ENCODE data around the gene PPP1R26.
A peak's percentile ranks its signal among the peaks of the same experiment; 100 is the strongest.

Gene PPP1R26

DNA sequence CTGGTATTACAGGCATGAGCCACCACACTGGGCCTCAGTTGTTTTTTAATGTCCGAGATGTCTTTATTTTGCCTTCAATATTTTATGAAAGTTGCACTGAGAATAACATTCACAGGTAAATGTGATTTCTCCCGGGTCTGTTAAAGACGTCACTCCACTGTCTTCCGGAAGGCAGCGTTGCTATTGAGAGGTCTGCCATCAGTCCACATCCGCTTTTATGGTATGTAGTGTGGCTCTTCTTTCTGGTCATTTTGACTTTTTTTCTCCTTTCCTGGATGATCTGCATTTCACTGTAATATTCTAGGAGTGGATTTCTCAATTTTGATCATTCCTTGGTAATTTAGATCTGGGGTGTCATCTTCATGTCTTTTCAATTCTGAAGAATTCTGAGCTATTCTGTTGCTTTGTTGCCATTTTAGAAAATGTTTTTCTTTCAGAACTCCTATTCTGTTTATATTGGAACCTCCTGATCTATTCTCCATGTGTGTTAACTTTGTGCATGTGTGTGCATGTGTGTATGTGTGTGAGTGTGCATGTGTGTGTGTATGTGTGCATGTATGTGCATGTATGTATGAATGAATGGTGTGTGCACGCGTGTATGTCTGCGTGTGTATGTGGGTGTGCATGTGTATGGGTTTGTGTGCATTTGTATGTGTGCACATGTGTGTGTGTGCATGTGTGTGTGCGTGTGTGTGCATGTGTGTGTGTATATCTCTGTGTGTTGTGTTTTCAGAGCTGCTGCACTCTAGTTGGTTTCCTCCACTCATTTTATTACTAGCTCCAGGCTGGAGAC, 39.8 kb downstream of the PPP1R26 start:
- Histone ChIP-seq H3K9ac (ENCODE audit: low read length) (no peak overlapping the region), H3K9me3 (ENCODE audit: insufficient read depth, low read depth, low read length) (peaks cover 4% of the 10 kb centered on the region), H2BK120ac (ENCODE audit: insufficient read depth, low read length, poor library complexity) (no peak overlapping the region), H3K23ac (ENCODE audit: low read length) (peak overlapping the region; percentile 17), H3K4me1 (ENCODE audit: control insufficient read depth in 1 of 2, insufficient read depth in 2 of 2, low read length in 2 of 2) (peaks cover 12 to 14% of the 10 kb centered on the region in 2 experiments), H2BK12ac (ENCODE audit: low read length) (no peak overlapping the region), H3K4ac (ENCODE audit: low read depth, low read length) (no peak overlapping the region), H4K91ac (ENCODE audit: low read depth, low read length) (no peak overlapping the region), H3K14ac (ENCODE audit: low read length) (no peak overlapping the region), H4K12ac (ENCODE audit: low read depth, low read length) (no peak overlapping the region), H3K27me3 (ENCODE audit: insufficient read depth, low read length) (no peaks in the 10 kb centered on the region), H2AK5ac (ENCODE audit: low read length) (no peak overlapping the region), H3K27ac (ENCODE audit: low read depth, low read length) (no peak overlapping the region), H3K4me3 (ENCODE audit: low read depth, low read length) (no peak overlapping the region), H3K36me3 (ENCODE audit: control insufficient read depth in 1 of 2, insufficient read depth in 2 of 2, low read length in 2 of 2) (no peaks in the 10 kb centered on the region), H2BK5ac (ENCODE audit: low read depth, low read length, poor library complexity) (no peak overlapping the region), H3K18ac (ENCODE audit: low read length) (no peak overlapping the region), H4K8ac (ENCODE audit: low read depth, low read length) (no peak overlapping the region), H2AFZ (ENCODE audit: insufficient read depth, low read length, poor library complexity) (no peak overlapping the region), H3K79me1 (ENCODE audit: low read length) (no peaks in the 10 kb centered on the region), H3K4me2 (ENCODE audit: low read length) (no peak overlapping the region), H3K79me2 (ENCODE audit: control insufficient read depth, insufficient read depth, low read length, poor library complexity) (no peaks in the 10 kb centered on the region)
- WGBS (ENCODE audit: extremely low coverage, insufficient coverage, insufficient read length): no CpG with 5 or more reads among the region's 10 CpGs
- no peak for DNase-seq

DNA sequence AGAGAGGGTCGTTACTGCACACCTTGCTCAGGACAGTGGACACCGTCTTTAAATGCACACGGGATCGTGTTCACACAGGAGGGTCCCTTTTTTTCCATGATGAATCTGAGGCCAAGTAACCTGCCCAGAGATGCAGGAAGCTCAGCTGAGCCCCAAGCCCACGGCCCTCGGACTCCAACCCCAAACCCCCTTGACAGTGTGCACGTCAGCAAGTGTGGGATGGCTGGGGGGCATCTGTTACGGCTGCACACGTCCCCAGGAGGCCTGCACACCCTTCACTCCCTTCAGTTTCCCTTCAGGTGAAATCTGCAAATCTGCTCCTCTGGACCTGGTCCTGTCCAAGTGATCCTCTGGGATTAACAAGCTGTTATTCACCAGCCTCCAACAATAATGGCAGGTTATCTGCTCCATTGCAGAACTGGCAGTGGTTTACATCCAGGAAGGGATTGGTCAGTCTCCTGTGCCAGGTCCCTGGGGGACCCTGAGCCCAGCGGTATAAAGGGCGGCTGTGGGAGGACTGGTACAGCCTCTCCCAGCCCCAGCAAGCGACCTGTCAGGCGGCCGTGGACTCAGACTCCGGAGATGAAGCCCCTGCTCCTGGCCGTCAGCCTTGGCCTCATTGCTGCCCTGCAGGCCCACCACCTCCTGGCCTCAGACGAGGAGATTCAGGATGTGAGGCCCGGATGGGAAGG, 41.5 kb downstream of the PPP1R26 start, which contains the start of gene LCN1:
LCN1 (plus strand) TSS at position 525 of the 692 bp plus-strand sequence; CDS start at position 583, 58 bp downstream.
- WGBS (ENCODE audit: extremely low coverage, insufficient coverage, insufficient read length): no CpG with 5 or more reads among the region's 18 CpGs
- Histone ChIP-seq H3K23ac (ENCODE audit: low read length) (no peak within 1 kb of the TSS), H3K4me2 (ENCODE audit: low read length) (no peak within 1 kb of the TSS), H2BK5ac (ENCODE audit: low read depth, low read length, poor library complexity) (no peak within 1 kb of the TSS), H3K36me3 (ENCODE audit: control insufficient read depth in 1 of 2, insufficient read depth in 2 of 2, low read length in 2 of 2) (no peaks in the 10 kb centered on the region), H2BK120ac (ENCODE audit: insufficient read depth, low read length, poor library complexity) (no peak within 1 kb of the TSS), H4K91ac (ENCODE audit: low read depth, low read length) (no peak within 1 kb of the TSS), H3K18ac (ENCODE audit: low read length) (no peak within 1 kb of the TSS), H2BK12ac (ENCODE audit: low read length) (no peak within 1 kb of the TSS), H3K4me3 (ENCODE audit: low read depth, low read length) (no peak within 1 kb of the TSS), H3K27me3 (ENCODE audit: insufficient read depth, low read length) (no peaks in the 10 kb centered on the region), H2AK5ac (ENCODE audit: low read length) (no peak within 1 kb of the TSS), H3K27ac (ENCODE audit: low read depth, low read length) (no peak within 1 kb of the TSS), H3K4me1 (ENCODE audit: control insufficient read depth in 1 of 2, insufficient read depth in 2 of 2, low read length in 2 of 2) (peaks cover 12 to 14% of the 10 kb centered on the region in 2 experiments), H3K79me1 (ENCODE audit: low read length) (no peaks in the 10 kb centered on the region), H4K12ac (ENCODE audit: low read depth, low read length) (no peak within 1 kb of the TSS), H4K8ac (ENCODE audit: low read depth, low read length) (no peak within 1 kb of the TSS), H3K79me2 (ENCODE audit: control insufficient read depth, insufficient read depth, low read length, poor library complexity) (no peaks in the 10 kb centered on the region), H3K9me3 (ENCODE audit: insufficient read depth, low read depth, low read length) (peaks cover 2% of the 10 kb centered on the region), H2AFZ (ENCODE audit: insufficient read depth, low read length, poor library complexity) (no peak within 1 kb of the TSS), H3K4ac (ENCODE audit: low read depth, low read length) (no peak within 1 kb of the TSS), H3K14ac (ENCODE audit: low read length) (no peak within 1 kb of the TSS), H3K9ac (ENCODE audit: low read length) (no peak within 1 kb of the TSS)
- no peak for DNase-seq

DNA sequence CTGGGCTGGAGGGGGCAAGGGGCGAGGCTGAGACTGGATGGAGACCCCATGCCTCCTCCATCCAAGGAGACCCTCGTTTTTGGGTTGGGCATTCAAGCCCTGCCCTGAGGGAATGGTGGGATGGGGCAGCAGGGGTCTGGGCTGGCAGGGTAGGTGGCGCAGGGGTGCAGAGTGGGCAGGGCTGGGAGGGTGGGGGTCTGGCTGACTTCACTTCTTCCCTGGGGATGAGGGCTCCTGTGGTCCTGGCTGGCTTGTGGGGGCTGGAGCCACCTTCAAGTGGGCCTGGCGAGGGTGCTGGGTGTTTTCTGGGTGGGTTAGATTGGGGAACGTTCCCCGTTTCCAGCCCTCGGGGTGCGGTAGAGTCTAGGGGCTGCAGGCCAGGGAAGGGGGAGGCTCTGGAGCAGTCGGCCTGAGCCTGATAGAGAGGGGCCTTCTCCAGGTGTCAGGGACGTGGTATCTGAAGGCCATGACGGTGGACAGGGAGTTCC, 42.1 kb downstream of the PPP1R26 start:
- no peak overlapping the region for H3K18ac ChIP-seq (ENCODE audit: low read length)
- H2BK5ac ChIP-seq (ENCODE audit: low read depth, low read length, poor library complexity): no peak overlapping the region
- H3K79me1 ChIP-seq (ENCODE audit: low read length): no peaks in the 10 kb centered on the region
- H3K36me3 ChIP-seq (ENCODE audit: control insufficient read depth in 1 of 2, insufficient read depth in 2 of 2, low read length in 2 of 2): no peaks in the 10 kb centered on the region
- H3K4me2 ChIP-seq (ENCODE audit: low read length): no peak overlapping the region
- no peaks in the 10 kb centered on the region for H3K79me2 ChIP-seq (ENCODE audit: control insufficient read depth, insufficient read depth, low read length, poor library complexity)
- H3K9me3 ChIP-seq (ENCODE audit: insufficient read depth, low read depth, low read length): peaks cover 2% of the 10 kb centered on the region
- no CpG with 5 or more reads among the region's 11 CpGs for WGBS (ENCODE audit: extremely low coverage, insufficient coverage, insufficient read length)
- peaks cover 12 to 15% of the 10 kb centered on the region in 2 experiments for H3K4me1 ChIP-seq (ENCODE audit: control insufficient read depth in 1 of 2, insufficient read depth in 2 of 2, low read length in 2 of 2)
- no peak overlapping the region for H3K23ac ChIP-seq (ENCODE audit: low read length)
- DNase-seq: no peak
- H3K27me3 ChIP-seq (ENCODE audit: insufficient read depth, low read length): no peaks in the 10 kb centered on the region
- no peak overlapping the region for H2BK12ac ChIP-seq (ENCODE audit: low read length)
- no peak overlapping the region for H3K27ac ChIP-seq (ENCODE audit: low read depth, low read length)
- H3K4ac ChIP-seq (ENCODE audit: low read depth, low read length): no peak overlapping the region
- no peak overlapping the region for H4K12ac ChIP-seq (ENCODE audit: low read depth, low read length)
- no peak overlapping the region for H4K8ac ChIP-seq (ENCODE audit: low read depth, low read length)
- no peak overlapping the region for H2AK5ac ChIP-seq (ENCODE audit: low read length)
- H3K14ac ChIP-seq (ENCODE audit: low read length): no peak overlapping the region
- no peak overlapping the region for H3K9ac ChIP-seq (ENCODE audit: low read length)
- H2BK120ac ChIP-seq (ENCODE audit: insufficient read depth, low read length, poor library complexity): no peak overlapping the region
- no peak overlapping the region for H4K91ac ChIP-seq (ENCODE audit: low read depth, low read length)
- no peak overlapping the region for H2AFZ ChIP-seq (ENCODE audit: insufficient read depth, low read length, poor library complexity)
- H3K4me3 ChIP-seq (ENCODE audit: low read depth, low read length): no peak overlapping the region

DNA sequence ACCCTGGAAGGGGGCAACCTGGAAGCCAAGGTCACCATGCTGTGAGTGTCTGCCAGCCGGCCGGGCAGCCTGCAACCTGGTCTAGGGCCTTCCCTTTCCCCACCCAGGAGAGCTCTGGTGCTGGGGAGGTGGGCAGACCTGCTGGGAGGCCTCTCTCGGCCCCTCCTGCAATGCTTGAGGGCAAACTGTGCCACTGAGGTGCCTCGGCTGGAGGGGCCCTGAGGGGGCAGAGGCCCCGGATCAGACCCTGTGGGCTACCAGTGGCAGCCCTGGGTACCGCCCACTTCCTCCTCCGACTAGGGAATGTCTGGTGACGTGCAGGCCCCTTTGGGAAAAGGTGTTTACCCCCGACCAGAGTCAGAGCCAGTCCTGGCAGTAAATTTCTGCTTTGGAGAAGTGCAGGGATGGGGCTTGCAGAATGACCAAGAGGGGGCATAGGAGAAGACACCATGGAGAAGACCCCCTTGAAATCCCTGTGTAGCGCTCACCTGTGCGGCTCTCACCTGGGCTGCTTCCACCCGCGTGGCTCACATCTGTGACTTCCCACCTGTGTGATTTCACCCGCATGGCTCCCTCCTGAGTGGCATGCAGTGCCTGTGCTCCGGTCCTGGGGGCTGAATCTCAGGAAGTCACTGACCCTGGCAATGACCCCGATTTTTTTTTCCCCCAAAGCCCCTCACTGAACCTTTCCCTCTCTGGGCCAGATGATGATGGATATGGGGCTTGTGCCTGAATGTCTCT, 42.7 kb downstream of the PPP1R26 start:
- Histone ChIP-seq H2BK12ac (ENCODE audit: low read length) (no peak overlapping the region), H3K4me3 (ENCODE audit: low read depth, low read length) (no peak overlapping the region), H4K8ac (ENCODE audit: low read depth, low read length) (no peak overlapping the region)

More for the DNA sequence above, 42.7 kb downstream of the PPP1R26 start:
- no peak overlapping the region for H3K14ac ChIP-seq (ENCODE audit: low read length)
- no peaks in the 10 kb centered on the region for H3K36me3 ChIP-seq (ENCODE audit: control insufficient read depth in 1 of 2, insufficient read depth in 2 of 2, low read length in 2 of 2)
- H4K91ac ChIP-seq (ENCODE audit: low read depth, low read length): no peak overlapping the region
- H3K23ac ChIP-seq (ENCODE audit: low read length): no peak overlapping the region
- no peaks in the 10 kb centered on the region for H3K79me2 ChIP-seq (ENCODE audit: control insufficient read depth, insufficient read depth, low read length, poor library complexity)
- H2AFZ ChIP-seq (ENCODE audit: insufficient read depth, low read length, poor library complexity): no peak overlapping the region
- no peak overlapping the region for H2AK5ac ChIP-seq (ENCODE audit: low read length)
- H3K27ac ChIP-seq (ENCODE audit: low read depth, low read length): no peak overlapping the region
- no peak overlapping the region for H3K9ac ChIP-seq (ENCODE audit: low read length)
- no peak overlapping the region for H2BK120ac ChIP-seq (ENCODE audit: insufficient read depth, low read length, poor library complexity)
- no peak overlapping the region for H3K4ac ChIP-seq (ENCODE audit: low read depth, low read length)
- H3K79me1 ChIP-seq (ENCODE audit: low read length): no peaks in the 10 kb centered on the region
- peaks cover 2% of the 10 kb centered on the region for H3K9me3 ChIP-seq (ENCODE audit: insufficient read depth, low read depth, low read length)
- no peak overlapping the region for H3K4me2 ChIP-seq (ENCODE audit: low read length)
- WGBS (ENCODE audit: extremely low coverage, insufficient coverage, insufficient read length): no CpG with 5 or more reads among the region's 16 CpGs
- H2BK5ac ChIP-seq (ENCODE audit: low read depth, low read length, poor library complexity): no peak overlapping the region
- no peak for DNase-seq
- H3K27me3 ChIP-seq (ENCODE audit: insufficient read depth, low read length): no peaks in the 10 kb centered on the region
- H3K4me1 ChIP-seq (ENCODE audit: control insufficient read depth in 1 of 2, insufficient read depth in 2 of 2, low read length in 2 of 2): peaks cover 12 to 18% of the 10 kb centered on the region in 2 experiments
- H3K18ac ChIP-seq (ENCODE audit: low read length): no peak overlapping the region
- no peak overlapping the region for H4K12ac ChIP-seq (ENCODE audit: low read depth, low read length)

Measured in trophoblast cell (in vitro differentiated cells and primary cell).